Measurements from ENCODE around the gene CPNE5. TPM values are rescaled to one million over a fixed set of nuclear protein-coding genes. Genes with fewer than 3 reads are reported as not detected.
"Not testable (repeated sequence)": the region's sequence is repeated elsewhere in the genome, so short reads cannot be mapped to it uniquely, and the experiment has no call there.

The CPNE5 gene
- total RNA-seq, 1 experiment from 2014 or later, result not detected

GRCh38 chr6:36712816-36713215 is 126.4 kb downstream of the CPNE5 start:
- H3K27me3 Mint-ChIP-seq (ENCODE audit: insufficient read depth, unreplicated experiment), result no peaks in the 10 kb centered on the region
- Histone ChIP-seq H3K4me1 (peaks cover 4% of the 10 kb centered on the region), H3K27me3 (replicated peaks; ENCODE audit: control insufficient read depth, insufficient read depth, low read length) (no peaks in the 10 kb centered on the region), H3K36me3 (ENCODE audit: control insufficient read depth, insufficient read depth, low read length) (no peaks in the 10 kb centered on the region), H3K4me3 (ENCODE audit: low read depth, low read length) (no peak overlapping the region), H3K9me3 (no peaks in the 10 kb centered on the region)
- ChIA-PET CTCF (no interaction called here), POLR2A (no interaction called here)
- intact Hi-C loops (cut with micrococcal nuclease; ENCODE audit: unreplicated experiment), result no loop called here
- H3K36me3 Mint-ChIP-seq (ENCODE audit: insufficient read depth, unreplicated experiment), result no peaks in the 10 kb centered on the region
- H3K27ac Mint-ChIP-seq (ENCODE audit: unreplicated experiment), result no peak overlapping the region
- H3K4me3 Mint-ChIP-seq (ENCODE audit: unreplicated experiment), result no peak overlapping the region
- no peak for DNase-seq
- H3K4me1 Mint-ChIP-seq (ENCODE audit: low read depth, unreplicated experiment), result no peaks in the 10 kb centered on the region
- no TSS peak for BruUV-seq (replicated peaks)
- TF ChIP-seq CTCF (IDR thresholded peaks at IDR 0.05; ENCODE audit: insufficient read depth in 1 of 2, low read depth in 1 of 2, low read length in 1 of 2, severe bottlenecking in 1 of 2, unreplicated experiment in 1 of 2), result no peak
- no peaks in the 10 kb centered on the region for H3K9me3 Mint-ChIP-seq (ENCODE audit: unreplicated experiment)

GRCh38 chr6:36706339-36706738 is 132.9 kb downstream of the CPNE5 start:
- Histone ChIP-seq H3K27me3 (replicated peaks; ENCODE audit: control insufficient read depth, insufficient read depth, low read length) (no peaks in the 10 kb centered on the region), H3K4me1 (no peaks in the 10 kb centered on the region; the same call in 1 of the 2 replicates), H3K36me3 (ENCODE audit: control insufficient read depth, insufficient read depth, low read length) (no peaks in the 10 kb centered on the region), H3K9me3 (no peaks in the 10 kb centered on the region), H3K4me3 (ENCODE audit: low read depth, low read length) (no peak overlapping the region)
- H3K4me1 Mint-ChIP-seq (ENCODE audit: low read depth, unreplicated experiment), result no peaks in the 10 kb centered on the region
- no peak overlapping the region for H3K4me3 Mint-ChIP-seq (ENCODE audit: unreplicated experiment)
- no peaks in the 10 kb centered on the region for H3K9me3 Mint-ChIP-seq (ENCODE audit: unreplicated experiment)
- ChIA-PET POLR2A (no interaction called here), CTCF (interaction anchor here (1.2 kb wide), 1 partner anchor 18 kb away, joined by 4 read pairs; no protein-coding TSS in a partner anchor)
- BruUV-seq (replicated peaks), result no TSS peak
- intact Hi-C loops (cut with micrococcal nuclease; ENCODE audit: unreplicated experiment), result no loop called here
- no peak overlapping the region for H3K27ac Mint-ChIP-seq (ENCODE audit: unreplicated experiment)
- H3K27me3 Mint-ChIP-seq (ENCODE audit: insufficient read depth, unreplicated experiment), result peaks cover 5% of the 10 kb centered on the region
- no peak for TF ChIP-seq CTCF (IDR thresholded peaks at IDR 0.05; ENCODE audit: insufficient read depth in 1 of 2, low read depth in 1 of 2, low read length in 1 of 2, severe bottlenecking in 1 of 2, unreplicated experiment in 1 of 2)
- H3K36me3 Mint-ChIP-seq (ENCODE audit: insufficient read depth, unreplicated experiment), result no peaks in the 10 kb centered on the region
- DNase-seq, result no peak

GRCh38 chr6:36704961-36705577 is 134.2 kb downstream of the CPNE5 start:
- H3K27ac Mint-ChIP-seq (ENCODE audit: unreplicated experiment); H3K4me3 ChIP-seq (ENCODE audit: low read depth, low read length); H3K4me1 ChIP-seq; H3K4me3 Mint-ChIP-seq (ENCODE audit: unreplicated experiment); intact Hi-C loops (cut with micrococcal nuclease; ENCODE audit: unreplicated experiment); H3K4me1 Mint-ChIP-seq (ENCODE audit: low read depth, unreplicated experiment); POLR2A ChIA-PET; BruUV-seq (replicated peaks); H3K9me3 ChIP-seq; H3K27me3 ChIP-seq (replicated peaks; ENCODE audit: control insufficient read depth, insufficient read depth, low read length); H3K36me3 ChIP-seq (ENCODE audit: control insufficient read depth, insufficient read depth, low read length); H3K9me3 Mint-ChIP-seq (ENCODE audit: unreplicated experiment); H3K36me3 Mint-ChIP-seq (ENCODE audit: insufficient read depth, unreplicated experiment); H3K27me3 Mint-ChIP-seq (ENCODE audit: insufficient read depth, unreplicated experiment): not testable (repeated sequence)
- CTCF ChIA-PET, result interaction anchor here (1.2 kb wide), 1 partner anchor 19 kb away, joined by 4 read pairs; no protein-coding TSS in a partner anchor
- DNase-seq, result peak in 1 of 2 experiments; percentile 1
